H1 (cell line): ENCODE measurements around the gene ECD. TPM values are rescaled to one million over a fixed set of nuclear protein-coding genes. Genes with fewer than 3 reads are reported as not detected.
"Not testable (repeated sequence)": the region's sequence is repeated elsewhere in the genome, so short reads cannot be mapped to it uniquely, and the experiment has no call there.

ENCODE experiments used
- CTCF ChIA-PET: fragments of 300-600 bp; sonication (Branson Sonifier 250); formaldehyde crosslinking; loops from one replicate; lab custom pipeline; 2021; ENCODE audit not compliant: partially characterized antibody; lab: Charles Lee
- POLR2A ChIA-PET: fragments of 300-600 bp; sonication (Branson Sonifier 250); formaldehyde crosslinking; loops from one replicate; lab custom pipeline; 2021; ENCODE audit warnings: inconsistent platforms; ENCODE audit not compliant: partially characterized antibody; lab: Charles Lee
- DNase-seq, 2 experiments: peaks; one replicate each; pipeline versions ENCODE4 v3.0.0 to v3.0.0-alpha.2; 2010 to 2022; ENCODE audit warnings: low spot score in 2 of 2, low read depth in 1 of 2, mixed read lengths in 1 of 2
- FAIRE-seq: peaks from 2 replicates; lab custom pipeline; 2011; peaks lifted over from hg19 to GRCh38; lab: Jason Lieb, UNC
- H2AFZ ChIP-seq: 2 replicates; pipeline ENCODE4 v1.8.1; 2012; ENCODE audit warnings: low read length, inconsistent platforms
- H2AK5ac ChIP-seq: 2 replicates; pipeline ENCODE4 v1.6.1; 2013; ENCODE audit warnings: low read depth, low read length
- H2BK120ac ChIP-seq: replicated peaks from 2 replicates; pipeline ENCODE3; 2013; ENCODE audit warnings: low read depth, low read length, inconsistent platforms
- H2BK12ac ChIP-seq: 2 replicates; pipeline ENCODE4 v1.6.1; 2013; ENCODE audit warnings: low read depth, low read length
- H2BK15ac ChIP-seq: 2 replicates; pipeline ENCODE4 v1.6.1; 2013; ENCODE audit warnings: low read length
- H2BK20ac ChIP-seq: 2 replicates; pipeline ENCODE4 v1.6.1; 2013; ENCODE audit warnings: low read length
- H2BK5ac ChIP-seq: 2 replicates; pipeline ENCODE4 v1.6.1; 2013; ENCODE audit warnings: low read depth, low read length
- H3K14ac ChIP-seq: 2 replicates; pipeline ENCODE4 v1.6.1; 2013; ENCODE audit warnings: inconsistent platforms; ENCODE audit not compliant: insufficient read length
- H3K18ac ChIP-seq: 2 replicates; pipeline ENCODE4 v1.6.1; 2013; ENCODE audit warnings: low read length; ENCODE audit errors: extremely low read depth
- H3K23ac ChIP-seq: 2 replicates; pipeline ENCODE4 v1.6.1; 2013; ENCODE audit warnings: inconsistent platforms; ENCODE audit not compliant: insufficient read length
- H3K23me2 ChIP-seq: 2 replicates; pipeline ENCODE4 v1.6.1; 2013; ENCODE audit warnings: low read depth, low read length
- H3K27ac ChIP-seq: 2 replicates; pipeline ENCODE4 v1.6.1; 2011; ENCODE audit warnings: low read depth, low read length, inconsistent platforms
- H3K27me3 ChIP-seq, 4 experiments: replicated peaks in 1 of 4; 1 replicate in 1 of 4; 2 replicates in 3 of 4; pipeline versions ENCODE4 v1.6.1 to v1.8.1; 2011 to 2013; ENCODE audit warnings: low read length in 3 of 4, mild to moderate bottlenecking in 3 of 4, inconsistent platforms in 2 of 4, mixed read lengths in 2 of 4, moderate library complexity in 1 of 4; ENCODE audit not compliant: control insufficient read depth in 3 of 4, insufficient read depth in 3 of 4; ENCODE audit errors: extremely low read depth in 1 of 4
- H3K36me3 ChIP-seq, 4 experiments: 2 replicates each; pipeline versions ENCODE4 v1.6.1 to v1.8.1; 2011 to 2013; ENCODE audit warnings: mild to moderate bottlenecking in 4 of 4, low read length in 3 of 4, moderate library complexity in 2 of 4, control low read depth in 1 of 4, inconsistent platforms in 1 of 4; ENCODE audit not compliant: insufficient read depth in 4 of 4, control insufficient read depth in 2 of 4
- H3K4ac ChIP-seq: replicated peaks from 2 replicates; pipeline ENCODE3; 2013; ENCODE audit warnings: low read length, low read depth, mixed read lengths, inconsistent platforms; ENCODE audit not compliant: insufficient read length
- H3K4me1 ChIP-seq, 4 experiments: replicated peaks in 1 of 4; 1 replicate in 1 of 4; 2 replicates in 3 of 4; pipeline versions ENCODE4 v1.6.1 to v1.8.1; 2011 to 2013; ENCODE audit warnings: low read length in 3 of 4, inconsistent platforms in 2 of 4, mixed read lengths in 1 of 4; ENCODE audit not compliant: insufficient read depth in 4 of 4, control insufficient read depth in 3 of 4
- H3K4me2 ChIP-seq, 2 experiments: 2 replicates each; pipeline versions ENCODE4 v1.6.1 to v1.8.1; 2011 to 2013; ENCODE audit warnings: low read depth in 2 of 2, low read length in 2 of 2, control low read depth in 1 of 2, inconsistent platforms in 1 of 2, mild to moderate bottlenecking in 1 of 2; ENCODE audit not compliant: insufficient read depth in 1 of 2
- H3K4me3 ChIP-seq, 4 experiments: fragments of 200-600, 300-600 bp in 1 of 4; sonication (generic), shearing (Covaris generic), sonication (Bioruptor Twin) in 1 of 4; 2 replicates each; pipeline versions ENCODE4 v1.5.1 to v1.8.1; 2011 to 2016; ENCODE audit warnings: low read length in 4 of 4, low read depth in 3 of 4, control low read depth in 2 of 4, inconsistent platforms in 2 of 4, mild to moderate bottlenecking in 2 of 4, mixed read lengths in 1 of 4, moderate library complexity in 1 of 4; ENCODE audit not compliant: insufficient read depth in 2 of 4; ENCODE audit errors: extremely low read depth in 1 of 4
- H3K56ac ChIP-seq: replicated peaks from 2 replicates; pipeline ENCODE3; 2013; ENCODE audit warnings: low read depth, mild to moderate bottlenecking, mixed read lengths, low read length, inconsistent platforms; ENCODE audit not compliant: insufficient read length
- H3K79me1 ChIP-seq: 2 replicates; pipeline ENCODE4 v1.6.1; 2013; ENCODE audit warnings: low read depth, low read length, control low read depth
- H3K79me2 ChIP-seq, 2 experiments: 2 replicates each; pipeline versions ENCODE4 v1.6.1 to v1.8.1; 2012 to 2013; ENCODE audit warnings: low read length in 2 of 2, mild to moderate bottlenecking in 2 of 2, inconsistent platforms in 1 of 2; ENCODE audit not compliant: insufficient read depth in 2 of 2, control insufficient read depth in 1 of 2
- H3K9ac ChIP-seq, 4 experiments: replicated peaks in 1 of 4; 1 replicate in 1 of 4; 2 replicates in 3 of 4; pipeline versions ENCODE4 v1.6.1 to v1.8.1; 2011 to 2013; ENCODE audit warnings: low read depth in 3 of 4, low read length in 3 of 4, control low read depth in 2 of 4, mild to moderate bottlenecking in 2 of 4, moderate library complexity in 2 of 4, inconsistent platforms in 1 of 4; ENCODE audit errors: extremely low read depth in 1 of 4
- H3K9me3 ChIP-seq, 2 experiments: 2 replicates each; pipeline versions ENCODE4 v1.6.1 to v1.8.1; 2012 to 2013; ENCODE audit warnings: mild to moderate bottlenecking in 2 of 2, moderate library complexity in 2 of 2, control low read depth in 1 of 2, inconsistent platforms in 1 of 2, low read depth in 1 of 2, low read length in 1 of 2, mixed read lengths in 1 of 2; ENCODE audit not compliant: insufficient read depth in 2 of 2
- H4K20me1 ChIP-seq, 2 experiments: replicated peaks in 1 of 2; 2 replicates each; pipeline versions ENCODE3 to v1.8.1; 2011 to 2013; ENCODE audit warnings: inconsistent platforms in 2 of 2, low read length in 2 of 2, mild to moderate bottlenecking in 1 of 2; ENCODE audit not compliant: insufficient read depth in 2 of 2, control insufficient read depth in 1 of 2
- H4K5ac ChIP-seq: 2 replicates; pipeline ENCODE4 v1.6.1; 2013; ENCODE audit warnings: low read length, low read depth, mixed read lengths, inconsistent platforms; ENCODE audit not compliant: insufficient read length
- H4K8ac ChIP-seq: 2 replicates; pipeline ENCODE4 v1.8.0; 2013; ENCODE audit warnings: mild to moderate bottlenecking, moderate library complexity, low read length, inconsistent platforms; ENCODE audit not compliant: insufficient read depth; ENCODE audit errors: extremely low read depth
- H4K91ac ChIP-seq: replicated peaks from 2 replicates; pipeline ENCODE3; 2013; ENCODE audit warnings: low read length, mixed read lengths, inconsistent platforms; ENCODE audit not compliant: insufficient read length
- WGBS, 2 experiments: shearing (Covaris generic) in 1 of 2; methylation state at CpG; one replicate each; pipeline versions ENCODE4 v1.1.6 to v1.1.7; 2013 to 2015; ENCODE audit warnings: low lambda C conversion rate in 2 of 2, mixed read lengths in 2 of 2, inconsistent platforms in 1 of 2, low coverage in 1 of 2, missing lambda C conversion rate in 1 of 2; ENCODE audit not compliant: insufficient replicate concordance in 2 of 2, insufficient coverage in 1 of 2, insufficient read length in 1 of 2; ENCODE audit errors: extremely low coverage in 1 of 2, missing lambda C conversion rate in 1 of 2; 5-methylcytosine and 5-hydroxymethylcytosine counted together
- polyA plus RNA-seq, 7 experiments: library from polyadenylated mRNA; depleted of rRNA in 3 of 7; stranded (reverse) in 5 of 7; unstranded in 2 of 7; fragments of >200 nt in 5 of 7; fragments of 200-250 nt in 2 of 7; gene quantifications; 1 replicate in 5 of 7; 2 replicates in 1 of 7; 4 replicates in 1 of 7; pipeline versions ENCODE4 v1.2.1 to v1.2.3, GENCODE V29; 2011 to 2013; ENCODE audit warnings: missing spikeins in 2 of 7, mixed read lengths in 2 of 7
- total RNA-seq: library from RNA; stranded (reverse); fragmentation: NEBNext Ultra II Directional; extraction: Animal tissue kit (Norgen Biotek cat#: 25700); gene quantifications from 2 replicates; pipeline ENCODE4 v1.2.1, GENCODE V29; 2021

The ECD gene
- total and polyA plus RNA-seq, 2 of the 8 experiments (the other 6 are each of a cell fraction or from before 2014, with no cell fraction given), result 27.1 to 38.0 TPM

DNA sequence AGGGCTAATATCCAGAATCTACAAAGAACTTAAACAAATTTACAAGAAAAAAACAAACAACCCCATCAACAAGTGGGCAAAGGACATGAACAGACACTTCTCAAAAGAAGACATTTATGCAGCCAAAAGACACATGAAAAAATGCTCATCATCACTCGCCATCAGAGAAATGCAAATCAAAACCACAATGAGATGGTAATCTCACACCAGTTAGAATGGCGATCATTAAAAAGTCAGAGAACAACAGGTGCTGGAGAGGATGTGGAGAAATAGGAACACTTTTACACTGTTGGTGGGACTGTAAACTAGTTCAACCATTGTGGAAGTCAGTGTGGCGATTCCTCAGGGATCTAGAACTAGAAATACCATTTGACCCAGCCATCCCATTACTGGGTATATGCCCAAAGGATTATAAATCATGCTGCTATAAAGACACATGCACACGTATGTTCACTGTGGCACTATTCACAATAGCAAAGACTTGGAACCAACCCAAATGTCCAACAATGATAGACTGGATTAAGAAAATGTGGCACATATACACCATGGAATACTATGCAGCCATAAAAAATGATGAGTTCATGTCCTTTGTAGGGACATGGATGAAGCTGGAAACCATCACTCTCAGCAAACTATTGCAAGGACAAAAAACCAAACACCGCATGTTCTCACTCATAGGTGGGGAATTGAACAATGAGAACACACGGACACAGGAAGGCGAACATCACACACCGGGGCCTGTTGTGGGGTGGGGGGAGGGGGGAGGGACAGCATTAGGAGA is 17.0 kb downstream of the ECD start:
- H3K14ac ChIP-seq, H4K8ac ChIP-seq, H2BK15ac ChIP-seq, H3K4me3 ChIP-seq, H3K79me2 ChIP-seq, H3K18ac ChIP-seq, H4K20me1 ChIP-seq, H3K4me1 ChIP-seq, H4K5ac ChIP-seq, H4K91ac ChIP-seq, DNase-seq, H2AK5ac ChIP-seq, H3K27me3 ChIP-seq, H3K23me2 ChIP-seq, H2BK5ac ChIP-seq, H2AFZ ChIP-seq, POLR2A ChIA-PET, H2BK20ac ChIP-seq, H3K9ac ChIP-seq, H3K56ac ChIP-seq, H3K4ac ChIP-seq, H3K23ac ChIP-seq, H3K9me3 ChIP-seq, H3K4me2 ChIP-seq, H2BK12ac ChIP-seq, H3K79me1 ChIP-seq, FAIRE-seq, H2BK120ac ChIP-seq, H3K27ac ChIP-seq: not testable (repeated sequence)
- 93% methylated on average over 5 of the region's 8 CpGs; no CpG with 5 or more reads in 1 of the 2 experiments for WGBS, 2 experiments
- CTCF ChIA-PET, result interaction anchor here (1.0 kb wide), 1 partner anchor 41 kb away, joined by 5 read pairs; the partner anchor contains the start of gene NUDT13
- peaks cover 5 to 62% (median 30%) of the 10 kb centered on the region in 4 experiments; a peak in 7 of 8 replicates for H3K36me3 ChIP-seq
